ENCODE measurements around the gene NFE2L2.
"Not testable (repeated sequence)": the region's sequence is repeated elsewhere in the genome, so short reads cannot be mapped to it uniquely, and the experiment has no call there.

- TF ChIP-seq CTCF (IDR thresholded peaks at IDR 0.05; ENCODE audit: low read depth, low read length); EZH2phosphoT487 (IDR thresholded peaks at IDR 0.05; ENCODE audit: low read depth): not testable (repeated sequence)
Measured at GRCh38 chr2:177186038-177186437, 78.5 kb downstream of the NFE2L2 start.
